Neural cell (in vitro differentiated cells): ENCODE measurements around the gene EHD1. TPM values are rescaled to one million over a fixed set of nuclear protein-coding genes. Genes with fewer than 3 reads are reported as not detected.

Source experiments
- H2AFZ ChIP-seq: fragments of 200-600, 300-800 bp; sonication (generic), shearing (Covaris generic); 2 replicates; pipeline ENCODE4 v1.6.0; 2014; ENCODE audit warnings: low read depth, mild to moderate bottlenecking, antibody characterized with exemption, low read length, moderate library complexity
- H3F3A ChIP-seq: fragments of 200-600 bp; shearing (Covaris generic); 2 replicates; pipeline ENCODE4 v1.6.1; 2016; ENCODE audit warnings: mild to moderate bottlenecking, moderate library complexity, mixed read lengths, antibody characterized with exemption, low read length; ENCODE audit not compliant: insufficient read depth, poor library complexity, severe bottlenecking
- H3K27ac ChIP-seq: fragments of 200-600, 300-800 bp; sonication (generic), shearing (Covaris generic); 2 replicates; pipeline ENCODE4 v1.5.1; 2014; ENCODE audit warnings: mild to moderate bottlenecking, low read length, moderate library complexity
- H3K27me3 ChIP-seq: fragments of 300-800, 200-600 bp; sonication (generic), shearing (Covaris generic); 2 replicates; pipeline ENCODE4 v1.6.0; 2014; ENCODE audit warnings: mild to moderate bottlenecking, low read depth, low read length, moderate library complexity; ENCODE audit not compliant: insufficient read depth
- H3K36me3 ChIP-seq: fragments of 300-800, 200-600 bp; sonication (generic), shearing (Covaris generic); 2 replicates; pipeline ENCODE4 v1.5.1; 2014; ENCODE audit warnings: mild to moderate bottlenecking, antibody characterized with exemption, low read length, moderate library complexity; ENCODE audit not compliant: insufficient read depth
- H3K4me2 ChIP-seq: fragments of 300-800, 200-600 bp; sonication (generic), shearing (Covaris generic); 2 replicates; pipeline ENCODE4 v1.6.0; 2014; ENCODE audit warnings: mild to moderate bottlenecking, low read length
- H3K4me3 ChIP-seq: fragments of 300-800, 200-600 bp; sonication (generic), shearing (Covaris generic); 2 replicates; pipeline ENCODE4 v1.5.1; 2014; ENCODE audit warnings: mild to moderate bottlenecking, low read length, moderate library complexity
- H3K79me2 ChIP-seq: fragments of 200-600 bp; shearing (Covaris generic); replicated peaks from 2 replicates; pipeline ENCODE4 v1.6.0; 2014; ENCODE audit warnings: mild to moderate bottlenecking, low read length, moderate library complexity; ENCODE audit not compliant: insufficient read depth
- H3K9ac ChIP-seq: fragments of 300-800, 200-600 bp; sonication (generic), shearing (Covaris generic); 2 replicates; pipeline ENCODE4 v1.6.1; 2016; ENCODE audit warnings: mild to moderate bottlenecking, low read length, mixed read lengths
- H3K9me2 ChIP-seq: fragments of 200-600 bp; shearing (Covaris generic); 2 replicates; pipeline ENCODE4 v1.6.1; 2016; ENCODE audit warnings: mild to moderate bottlenecking, low read length, mixed read lengths; ENCODE audit not compliant: insufficient read depth
- H3K9me3 ChIP-seq: fragments of 200-600, 300-800 bp; sonication (generic), shearing (Covaris generic); 2 replicates; pipeline ENCODE4 v1.6.1; 2016; ENCODE audit warnings: mild to moderate bottlenecking, mixed run types, low read length, moderate library complexity, mixed read lengths
- H4K20me1 ChIP-seq: fragments of 200-600 bp; shearing (Covaris generic); 2 replicates; pipeline ENCODE4 v1.6.1; 2016; ENCODE audit warnings: mild to moderate bottlenecking, mixed run types; ENCODE audit not compliant: insufficient read depth
- EP300 ChIP-seq: fragments of 450-650 bp; conservative IDR thresholded peaks from 2 replicates; pipeline ENCODE4 v1.6.1; 2014; ENCODE audit warnings: antibody characterized with exemption, mild to moderate bottlenecking, moderate library complexity; ENCODE audit not compliant: poor library complexity, severe bottlenecking
- EZH2 ChIP-seq: fragments of 200-600, 300-800 bp; shearing (Covaris generic), sonication (generic); IDR thresholded peaks from 2 replicates; pipeline ENCODE4 v1.6.1; 2014; ENCODE audit warnings: antibody characterized with exemption, low read length, borderline replicate concordance, mild to moderate bottlenecking; ENCODE audit not compliant: insufficient read depth, poor library complexity, severe bottlenecking
- MXI1 ChIP-seq: fragments of 450-650 bp; conservative IDR thresholded peaks from 2 replicates; pipeline ENCODE4 v1.6.1; 2014; ENCODE audit warnings: antibody characterized with exemption, mild to moderate bottlenecking; ENCODE audit not compliant: poor library complexity, severe bottlenecking
- POLR2AphosphoS5 ChIP-seq: IDR thresholded peaks from 2 replicates; pipeline ENCODE4 v1.6.1; 2012
- RAD21 ChIP-seq: fragments of 450-650 bp; conservative IDR thresholded peaks from 2 replicates; pipeline ENCODE4 v1.6.1; 2014; ENCODE audit warnings: antibody characterized with exemption, mild to moderate bottlenecking, moderate library complexity
- SMC3 ChIP-seq: fragments of 450-650 bp; conservative IDR thresholded peaks from 2 replicates; pipeline ENCODE4 v1.6.1; 2014; ENCODE audit warnings: antibody characterized with exemption, mild to moderate bottlenecking, moderate library complexity; ENCODE audit not compliant: poor library complexity
- TAF1 ChIP-seq: IDR thresholded peaks from 2 replicates; pipeline ENCODE4 v1.6.1; 2012; ENCODE audit warnings: low read depth
- polyA plus RNA-seq: library from polyadenylated mRNA; depleted of rRNA; stranded (reverse); fragments of >200 nt; gene quantifications from 2 replicates; pipeline ENCODE4 v1.2.3, GENCODE V29; 2014
- TF ChIP-seq, protein P1 (sequence below): IDR thresholded peaks from 2 replicates; pipeline ENCODE4 v1.6.1; 2012; ENCODE audit warnings: borderline replicate concordance
- TF ChIP-seq, protein P2 (sequence below): fragments of 450-650 bp; IDR thresholded peaks from 2 replicates; pipeline ENCODE4 v1.5.1; 2014; ENCODE audit warnings: antibody characterized with exemption, mild to moderate bottlenecking, moderate library complexity; ENCODE audit not compliant: poor library complexity, severe bottlenecking

EHD1 gene
- polyA plus RNA-seq, 1 donor from 2014 or later, result 26.4 TPM

- Histone ChIP-seq H4K20me1 (no peaks in the 10 kb centered on the region), H3K36me3 (peaks cover 4% of the 10 kb centered on the region), H3K27ac (peak within 1 kb of the TSS; percentile 67), H3K4me2 (peak within 1 kb of the TSS; percentile 95), H3K9me3 (no peaks in the 10 kb centered on the region), H2AFZ (peak within 1 kb of the TSS; percentile 30), H3F3A (no peaks in the 10 kb centered on the region), H3K4me3 (peak within 1 kb of the TSS; percentile 82), H3K79me2 (peaks cover 8% of the 10 kb centered on the region), H3K27me3 (no peaks in the 10 kb centered on the region), H3K9me2 (no peaks in the 10 kb centered on the region), H3K9ac (peak within 1 kb of the TSS; percentile 85)
- peak; percentile 84 for TF ChIP-seq MXI1
- TF ChIP-seq POLR2AphosphoS5, result peak; percentile 92
- TF ChIP-seq, protein P1, sequence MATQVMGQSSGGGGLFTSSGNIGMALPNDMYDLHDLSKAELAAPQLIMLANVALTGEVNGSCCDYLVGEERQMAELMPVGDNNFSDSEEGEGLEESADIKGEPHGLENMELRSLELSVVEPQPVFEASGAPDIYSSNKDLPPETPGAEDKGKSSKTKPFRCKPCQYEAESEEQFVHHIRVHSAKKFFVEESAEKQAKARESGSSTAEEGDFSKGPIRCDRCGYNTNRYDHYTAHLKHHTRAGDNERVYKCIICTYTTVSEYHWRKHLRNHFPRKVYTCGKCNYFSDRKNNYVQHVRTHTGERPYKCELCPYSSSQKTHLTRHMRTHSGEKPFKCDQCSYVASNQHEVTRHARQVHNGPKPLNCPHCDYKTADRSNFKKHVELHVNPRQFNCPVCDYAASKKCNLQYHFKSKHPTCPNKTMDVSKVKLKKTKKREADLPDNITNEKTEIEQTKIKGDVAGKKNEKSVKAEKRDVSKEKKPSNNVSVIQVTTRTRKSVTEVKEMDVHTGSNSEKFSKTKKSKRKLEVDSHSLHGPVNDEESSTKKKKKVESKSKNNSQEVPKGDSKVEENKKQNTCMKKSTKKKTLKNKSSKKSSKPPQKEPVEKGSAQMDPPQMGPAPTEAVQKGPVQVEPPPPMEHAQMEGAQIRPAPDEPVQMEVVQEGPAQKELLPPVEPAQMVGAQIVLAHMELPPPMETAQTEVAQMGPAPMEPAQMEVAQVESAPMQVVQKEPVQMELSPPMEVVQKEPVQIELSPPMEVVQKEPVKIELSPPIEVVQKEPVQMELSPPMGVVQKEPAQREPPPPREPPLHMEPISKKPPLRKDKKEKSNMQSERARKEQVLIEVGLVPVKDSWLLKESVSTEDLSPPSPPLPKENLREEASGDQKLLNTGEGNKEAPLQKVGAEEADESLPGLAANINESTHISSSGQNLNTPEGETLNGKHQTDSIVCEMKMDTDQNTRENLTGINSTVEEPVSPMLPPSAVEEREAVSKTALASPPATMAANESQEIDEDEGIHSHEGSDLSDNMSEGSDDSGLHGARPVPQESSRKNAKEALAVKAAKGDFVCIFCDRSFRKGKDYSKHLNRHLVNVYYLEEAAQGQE, result no peak
- TF ChIP-seq, protein P2, sequence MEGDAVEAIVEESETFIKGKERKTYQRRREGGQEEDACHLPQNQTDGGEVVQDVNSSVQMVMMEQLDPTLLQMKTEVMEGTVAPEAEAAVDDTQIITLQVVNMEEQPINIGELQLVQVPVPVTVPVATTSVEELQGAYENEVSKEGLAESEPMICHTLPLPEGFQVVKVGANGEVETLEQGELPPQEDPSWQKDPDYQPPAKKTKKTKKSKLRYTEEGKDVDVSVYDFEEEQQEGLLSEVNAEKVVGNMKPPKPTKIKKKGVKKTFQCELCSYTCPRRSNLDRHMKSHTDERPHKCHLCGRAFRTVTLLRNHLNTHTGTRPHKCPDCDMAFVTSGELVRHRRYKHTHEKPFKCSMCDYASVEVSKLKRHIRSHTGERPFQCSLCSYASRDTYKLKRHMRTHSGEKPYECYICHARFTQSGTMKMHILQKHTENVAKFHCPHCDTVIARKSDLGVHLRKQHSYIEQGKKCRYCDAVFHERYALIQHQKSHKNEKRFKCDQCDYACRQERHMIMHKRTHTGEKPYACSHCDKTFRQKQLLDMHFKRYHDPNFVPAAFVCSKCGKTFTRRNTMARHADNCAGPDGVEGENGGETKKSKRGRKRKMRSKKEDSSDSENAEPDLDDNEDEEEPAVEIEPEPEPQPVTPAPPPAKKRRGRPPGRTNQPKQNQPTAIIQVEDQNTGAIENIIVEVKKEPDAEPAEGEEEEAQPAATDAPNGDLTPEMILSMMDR, result peak; percentile 20
- TF ChIP-seq RAD21, result peak; percentile 29
- TF ChIP-seq TAF1, result no peak
- TF ChIP-seq SMC3, result peak; percentile 39
- no peak for TF ChIP-seq EZH2
- TF ChIP-seq EP300, result no peak
These were observed 68.0 kb downstream of the EHD1 start, which contains the start of gene MEN1 for GRCh38 chr11:64810271-64810890. TSS of gene MEN1 (minus strand) at chr11:64810551. CDS start at chr11:64810109, 442 bp downstream.

DNA sequence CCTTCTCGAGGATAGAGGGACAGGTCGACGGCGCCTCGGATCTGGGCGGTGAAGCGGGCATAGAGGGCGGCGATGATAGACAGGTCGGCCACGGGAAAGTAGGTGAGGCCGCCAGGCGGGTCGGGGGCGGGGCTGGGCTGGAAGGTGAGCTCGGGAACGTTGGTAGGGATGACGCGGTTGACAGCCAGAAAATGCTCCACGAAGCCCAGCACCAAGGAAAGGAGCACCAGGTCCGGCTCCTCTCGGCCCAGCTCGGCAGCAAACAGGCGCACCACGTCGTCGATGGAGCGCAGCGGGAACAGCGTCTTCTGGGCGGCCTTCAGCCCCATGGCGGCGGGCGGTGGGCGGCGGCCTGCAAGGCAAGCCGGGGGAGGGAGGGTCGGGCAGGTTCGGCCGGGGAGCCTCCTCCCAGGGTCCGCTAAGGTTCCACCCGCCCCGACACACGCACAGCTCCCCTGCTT lies 68.6 kb downstream of the EHD1 start:
- peaks cover 9% of the 10 kb centered on the region for H3K36me3 ChIP-seq
- H2AFZ ChIP-seq, result peak overlapping the region; percentile 30
- peaks cover 8% of the 10 kb centered on the region for H3K79me2 ChIP-seq
- H3F3A ChIP-seq, result no peaks in the 10 kb centered on the region
- H3K4me3 ChIP-seq, result peak overlapping the region; percentile 82
- no peaks in the 10 kb centered on the region for H3K9me2 ChIP-seq
- H3K4me2 ChIP-seq, result peak overlapping the region; percentile 95
- peak overlapping the region; percentile 67 for H3K27ac ChIP-seq
- TF ChIP-seq RAD21 (peak; percentile 10), TAF1 (no peak), SMC3 (no peak)
- H3K9ac ChIP-seq, result peak overlapping the region; percentile 85
- no peaks in the 10 kb centered on the region for H3K9me3 ChIP-seq
- no peaks in the 10 kb centered on the region for H3K27me3 ChIP-seq
- H4K20me1 ChIP-seq, result no peaks in the 10 kb centered on the region
